GM21723 (cell line): ENCODE data around the gene IKZF4.

Source experiments
- ATAC-seq: cut with Tn5 transposase; IDR thresholded peaks from one replicate; pipeline ENCODE4 v1.9.1; 2021; ENCODE audit warnings: mild to moderate bottlenecking, moderate library complexity; ENCODE audit not compliant: unreplicated experiment

The IKZF4 gene

GRCh38 chr12:56081393-56082347 lies 60.8 kb downstream of the IKZF4 start:
- no peak for ATAC-seq

GRCh38 chr12:56082382-56082781 lies 61.5 kb downstream of the IKZF4 start:
- no peak for ATAC-seq

- ATAC-seq = no peak
Measured at GRCh38 chr12:56082967-56083366, 62.1 kb downstream of the IKZF4 start.

GRCh38 chr12:56084958-56085543 lies 64.2 kb downstream of the IKZF4 start:
- ATAC-seq = no peak

GRCh38 chr12:56086096-56086495 lies 65.3 kb downstream of the IKZF4 start:
- no peak for ATAC-seq

- ATAC-seq = no peak
Measured at GRCh38 chr12:56086608-56087007, 65.8 kb downstream of the IKZF4 start.

GRCh38 chr12:56087220-56087619 lies 66.4 kb downstream of the IKZF4 start:
- ATAC-seq = no peak
